Activated CD4-positive, alpha-beta T cell treated with anti-CD3 and anti-CD28 coated beads for 1 hour (primary cell): ENCODE data around the gene SGSM2.

ENCODE experiments used
- DNase-seq: peaks from one replicate; pipeline ENCODE4 v3.0.0-alpha.2; 2020

Gene SGSM2

GRCh38 chr17:2387086-2388019, 50.1 kb downstream of the SGSM2 start:
- no peak for DNase-seq

- no peak for DNase-seq
Measured at GRCh38 chr17:2388020-2388682, 50.9 kb downstream of the SGSM2 start.

GRCh38 chr17:2388683-2389055, 51.4 kb downstream of the SGSM2 start:
- no peak for DNase-seq

GRCh38 chr17:2390199-2390836, 53.0 kb downstream of the SGSM2 start:
- no peak for DNase-seq

- no peak for DNase-seq
Measured at GRCh38 chr17:2391597-2392251, 54.4 kb downstream of the SGSM2 start.

- peak; percentile 97 for DNase-seq
Measured at GRCh38 chr17:2392252-2393173, 55.2 kb downstream of the SGSM2 start.

- peak; percentile 88 for DNase-seq
Measured at GRCh38 chr17:2393174-2393953, 56.1 kb downstream of the SGSM2 start.

- no peak for DNase-seq
Measured at GRCh38 chr17:2393954-2394749, 56.9 kb downstream of the SGSM2 start.

GRCh38 chr17:2394775-2395201, 57.5 kb downstream of the SGSM2 start:
- DNase-seq = no peak

- DNase-seq = no peak
Measured at GRCh38 chr17:2395258-2396181, 58.2 kb downstream of the SGSM2 start.

- no peak for DNase-seq
Measured at GRCh38 chr17:2396192-2396567, 58.9 kb downstream of the SGSM2 start.

GRCh38 chr17:2396568-2397246, 59.4 kb downstream of the SGSM2 start:
- DNase-seq = no peak

- no peak for DNase-seq
Measured at GRCh38 chr17:2397247-2398171, 60.2 kb downstream of the SGSM2 start.

- no peak for DNase-seq
Measured at GRCh38 chr17:2398182-2398581, 60.9 kb downstream of the SGSM2 start.

GRCh38 chr17:2398655-2399571, 61.6 kb downstream of the SGSM2 start:
- peak; percentile 40 for DNase-seq
